ENCODE data around the gene BICRAL. TPM values are rescaled to one million over a fixed set of nuclear protein-coding genes. Genes with fewer than 3 reads are reported as not detected.

Gene BICRAL
- total and polyA plus RNA-seq, 9 of the 15 experiments (the other 6 are each of a cell fraction or from before 2014, with no cell fraction given) = 1.2 to 11.9 (median 5.6) TPM

DNA sequence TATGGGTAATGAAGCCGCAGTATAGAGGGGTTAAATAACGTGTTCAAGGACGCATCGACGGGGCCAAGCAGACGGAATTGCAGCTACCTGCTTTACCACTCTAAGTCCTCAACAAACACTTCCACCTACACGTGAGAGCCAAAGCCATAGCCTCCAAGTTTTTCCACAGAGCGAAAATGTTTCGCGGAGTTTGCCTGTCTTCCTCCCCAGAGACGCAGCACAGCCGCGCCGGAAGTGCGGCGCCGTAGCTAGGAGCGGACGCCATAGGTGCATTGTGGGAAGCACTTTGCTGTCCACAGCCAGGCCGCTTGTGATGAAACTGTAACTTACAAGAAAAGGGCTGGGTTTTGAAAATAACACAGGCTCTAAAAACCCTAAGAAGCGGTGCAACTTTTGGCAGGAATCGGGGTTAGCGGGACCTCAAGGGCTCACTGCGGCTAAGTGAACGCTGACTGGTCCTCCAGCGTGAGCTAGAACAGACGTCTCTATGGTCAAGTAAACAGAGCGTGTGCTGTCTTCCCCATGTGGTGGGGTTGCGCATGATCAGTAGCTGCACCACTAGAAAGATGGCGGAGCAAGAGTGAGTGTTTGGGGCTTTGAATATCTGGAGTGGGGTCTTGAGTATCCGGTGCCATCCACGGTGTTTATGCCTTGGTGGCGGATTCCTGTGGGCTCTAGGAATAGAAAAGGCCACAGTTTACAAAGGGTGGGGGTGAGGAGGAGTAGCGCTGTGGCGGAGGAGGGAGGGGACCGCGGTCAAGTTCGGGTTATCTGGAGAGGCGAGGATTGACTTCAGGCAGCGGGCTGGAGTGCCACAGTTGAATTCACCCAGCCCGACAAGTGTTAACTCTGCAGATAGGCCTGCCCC is 97.8 kb downstream of the BICRAL start, which contains the start of gene RPL7L1 (continued):
- no peak for TF ChIP-seq U2AF1 (optimal IDR thresholded peaks at IDR 0.05; ENCODE audit: low read depth, low read length)
- peak; percentile 86 for TF ChIP-seq TARDBP (IDR thresholded peaks at IDR 0.05)
- TF ChIP-seq GTF2A2 (tag; IDR thresholded peaks at IDR 0.05) = peak; percentile 60; the same call in 1 of the 2 replicates
- TF ChIP-seq CTBP1 (IDR thresholded peaks at IDR 0.05; ENCODE audit: borderline replicate concordance) = 0 out of 2 replicates have a peak, but pooled peaks have one; percentile 39
- TF ChIP-seq GATA2 (CRISPR knock-in tag; IDR thresholded peaks at IDR 0.05) = no peak; the same call in 1 of the 2 replicates
- no peak for TF ChIP-seq XRCC3 (IDR thresholded peaks at IDR 0.05)
- TF ChIP-seq SRF (CRISPR knock-in tag; IDR thresholded peaks at IDR 0.05) = peak in 1 of 2 experiments; percentile 72; a peak in 1 of 4 replicates
- TF ChIP-seq, protein P1, sequence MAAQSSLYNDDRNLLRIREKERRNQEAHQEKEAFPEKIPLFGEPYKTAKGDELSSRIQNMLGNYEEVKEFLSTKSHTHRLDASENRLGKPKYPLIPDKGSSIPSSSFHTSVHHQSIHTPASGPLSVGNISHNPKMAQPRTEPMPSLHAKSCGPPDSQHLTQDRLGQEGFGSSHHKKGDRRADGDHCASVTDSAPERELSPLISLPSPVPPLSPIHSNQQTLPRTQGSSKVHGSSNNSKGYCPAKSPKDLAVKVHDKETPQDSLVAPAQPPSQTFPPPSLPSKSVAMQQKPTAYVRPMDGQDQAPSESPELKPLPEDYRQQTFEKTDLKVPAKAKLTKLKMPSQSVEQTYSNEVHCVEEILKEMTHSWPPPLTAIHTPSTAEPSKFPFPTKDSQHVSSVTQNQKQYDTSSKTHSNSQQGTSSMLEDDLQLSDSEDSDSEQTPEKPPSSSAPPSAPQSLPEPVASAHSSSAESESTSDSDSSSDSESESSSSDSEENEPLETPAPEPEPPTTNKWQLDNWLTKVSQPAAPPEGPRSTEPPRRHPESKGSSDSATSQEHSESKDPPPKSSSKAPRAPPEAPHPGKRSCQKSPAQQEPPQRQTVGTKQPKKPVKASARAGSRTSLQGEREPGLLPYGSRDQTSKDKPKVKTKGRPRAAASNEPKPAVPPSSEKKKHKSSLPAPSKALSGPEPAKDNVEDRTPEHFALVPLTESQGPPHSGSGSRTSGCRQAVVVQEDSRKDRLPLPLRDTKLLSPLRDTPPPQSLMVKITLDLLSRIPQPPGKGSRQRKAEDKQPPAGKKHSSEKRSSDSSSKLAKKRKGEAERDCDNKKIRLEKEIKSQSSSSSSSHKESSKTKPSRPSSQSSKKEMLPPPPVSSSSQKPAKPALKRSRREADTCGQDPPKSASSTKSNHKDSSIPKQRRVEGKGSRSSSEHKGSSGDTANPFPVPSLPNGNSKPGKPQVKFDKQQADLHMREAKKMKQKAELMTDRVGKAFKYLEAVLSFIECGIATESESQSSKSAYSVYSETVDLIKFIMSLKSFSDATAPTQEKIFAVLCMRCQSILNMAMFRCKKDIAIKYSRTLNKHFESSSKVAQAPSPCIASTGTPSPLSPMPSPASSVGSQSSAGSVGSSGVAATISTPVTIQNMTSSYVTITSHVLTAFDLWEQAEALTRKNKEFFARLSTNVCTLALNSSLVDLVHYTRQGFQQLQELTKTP (IDR thresholded peaks at IDR 0.05; ENCODE audit: low read depth in 1 of 2, partially characterized antibody in 2 of 2) = peak; percentile 87 to 92
- TF ChIP-seq SAFB2 (IDR thresholded peaks at IDR 0.05; ENCODE audit: borderline replicate concordance, low read depth, low read length, severe bottlenecking) = no peak
- TF ChIP-seq ZNF3 (CRISPR knock-in tag; IDR thresholded peaks at IDR 0.05) = no peak
- no peak; the same call in 1 of the 2 replicates for TF ChIP-seq ZNF165 (CRISPR knock-in tag; IDR thresholded peaks at IDR 0.05; ENCODE audit: borderline replicate concordance)
- peak; percentile 64 for TF ChIP-seq SAP30 (IDR thresholded peaks at IDR 0.05; ENCODE audit: borderline replicate concordance, insufficient read depth, low read depth, low read length, poor library complexity, severe bottlenecking)
- TF ChIP-seq, protein P2, sequence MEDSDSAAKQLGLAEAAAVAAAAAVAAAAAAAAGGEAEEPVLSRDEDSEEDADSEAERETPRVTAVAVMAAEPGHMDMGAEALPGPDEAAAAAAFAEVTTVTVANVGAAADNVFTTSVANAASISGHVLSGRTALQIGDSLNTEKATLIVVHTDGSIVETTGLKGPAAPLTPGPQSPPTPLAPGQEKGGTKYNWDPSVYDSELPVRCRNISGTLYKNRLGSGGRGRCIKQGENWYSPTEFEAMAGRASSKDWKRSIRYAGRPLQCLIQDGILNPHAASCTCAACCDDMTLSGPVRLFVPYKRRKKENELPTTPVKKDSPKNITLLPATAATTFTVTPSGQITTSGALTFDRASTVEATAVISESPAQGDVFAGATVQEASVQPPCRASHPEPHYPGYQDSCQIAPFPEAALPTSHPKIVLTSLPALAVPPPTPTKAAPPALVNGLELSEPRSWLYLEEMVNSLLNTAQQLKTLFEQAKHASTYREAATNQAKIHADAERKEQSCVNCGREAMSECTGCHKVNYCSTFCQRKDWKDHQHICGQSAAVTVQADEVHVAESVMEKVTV (CRISPR knock-in tag; IDR thresholded peaks at IDR 0.05) = 0 out of 2 replicates have a peak, but pooled peaks have one; percentile 18
- TF ChIP-seq, protein P3, sequence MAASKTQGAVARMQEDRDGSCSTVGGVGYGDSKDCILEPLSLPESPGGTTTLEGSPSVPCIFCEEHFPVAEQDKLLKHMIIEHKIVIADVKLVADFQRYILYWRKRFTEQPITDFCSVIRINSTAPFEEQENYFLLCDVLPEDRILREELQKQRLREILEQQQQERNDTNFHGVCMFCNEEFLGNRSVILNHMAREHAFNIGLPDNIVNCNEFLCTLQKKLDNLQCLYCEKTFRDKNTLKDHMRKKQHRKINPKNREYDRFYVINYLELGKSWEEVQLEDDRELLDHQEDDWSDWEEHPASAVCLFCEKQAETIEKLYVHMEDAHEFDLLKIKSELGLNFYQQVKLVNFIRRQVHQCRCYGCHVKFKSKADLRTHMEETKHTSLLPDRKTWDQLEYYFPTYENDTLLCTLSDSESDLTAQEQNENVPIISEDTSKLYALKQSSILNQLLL (CRISPR knock-in tag; IDR thresholded peaks at IDR 0.05; ENCODE audit: borderline replicate concordance) = no peak
- TF ChIP-seq NR3C1 (CRISPR knock-in tag; IDR thresholded peaks at IDR 0.05) = no peak
- TF ChIP-seq RBM22 (IDR thresholded peaks at IDR 0.05; ENCODE audit: low read depth, low read length, poor library complexity, severe bottlenecking) = peak; percentile 22
- TF ChIP-seq, protein P4, sequence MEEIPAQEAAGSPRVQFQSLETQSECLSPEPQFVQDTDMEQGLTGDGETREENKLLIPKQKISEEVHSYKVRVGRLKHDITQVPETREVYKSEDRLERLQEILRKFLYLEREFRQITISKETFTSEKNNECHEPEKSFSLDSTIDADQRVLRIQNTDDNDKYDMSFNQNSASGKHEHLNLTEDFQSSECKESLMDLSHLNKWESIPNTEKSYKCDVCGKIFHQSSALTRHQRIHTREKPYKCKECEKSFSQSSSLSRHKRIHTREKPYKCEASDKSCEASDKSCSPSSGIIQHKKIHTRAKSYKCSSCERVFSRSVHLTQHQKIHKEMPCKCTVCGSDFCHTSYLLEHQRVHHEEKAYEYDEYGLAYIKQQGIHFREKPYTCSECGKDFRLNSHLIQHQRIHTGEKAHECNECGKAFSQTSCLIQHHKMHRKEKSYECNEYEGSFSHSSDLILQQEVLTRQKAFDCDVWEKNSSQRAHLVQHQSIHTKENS (CRISPR knock-in tag; IDR thresholded peaks at IDR 0.05) = no peak
- TF ChIP-seq MTA2 (IDR thresholded peaks at IDR 0.05; ENCODE audit: low read depth) = peak; percentile 17; the same call in 1 of the 2 replicates
- TF ChIP-seq ZNF124 (CRISPR knock-in tag; IDR thresholded peaks at IDR 0.05) = no peak

All from K562 (cell line).